Epithelial cell of proximal tubule (primary cell): Measurements from ENCODE around the gene IP6K1. TPM values are rescaled to one million over a fixed set of nuclear protein-coding genes. Genes with fewer than 3 reads are reported as not detected.
A peak's percentile ranks its signal among the peaks of the same experiment; 100 is the strongest.
"Not testable (repeated sequence)": the region's sequence is repeated elsewhere in the genome, so short reads cannot be mapped to it uniquely, and the experiment has no call there.

Experiments used
- DNase-seq: peaks from one replicate; pipeline ENCODE4 v3.0.0-alpha.2; 2011; ENCODE audit warnings: low read depth
- H3K4me3 ChIP-seq: 2 replicates; pipeline ENCODE4 v1.5.1; 2011; ENCODE audit warnings: low read depth, mild to moderate bottlenecking, low read length
- CTCF ChIP-seq: conservative IDR thresholded peaks from 2 replicates; pipeline ENCODE4 v1.5.1; 2012; ENCODE audit warnings: low read depth, mild to moderate bottlenecking, low read length
- total RNA-seq: library from RNA; depleted of rRNA; stranded (reverse); fragments of >200 nt; gene quantifications from 2 replicates; pipeline ENCODE4 v1.2.3, GENCODE V29; 2015

IP6K1 gene
- total RNA-seq, 1 donor from 2014 or later, result 27.5 TPM

GRCh38 chr3:49689046-49689907 is 97.1 kb downstream of the IP6K1 start, which contains the start of the genes MST1 and RNF123:
MST1 (minus strand) TSS chr3:49689474; CDS start chr3:49688691, 783 bp downstream.
RNF123 (plus strand) TSS chr3:49689557; CDS start chr3:49691166, 1,609 bp downstream.
- peak within 1 kb of the TSS; percentile 96 for H3K4me3 ChIP-seq
- TF ChIP-seq CTCF, result peak; percentile 38
- no peak for DNase-seq

GRCh38 chr3:49688338-49689045 is 97.8 kb downstream of the IP6K1 start:
- peak overlapping the region; percentile 96 for H3K4me3 ChIP-seq
- DNase-seq, result not testable (repeated sequence)

- DNase-seq, H3K4me3 ChIP-seq: not testable (repeated sequence)
Observed at GRCh38 chr3:49687424-49687795, 98.9 kb downstream of the IP6K1 start.

GRCh38 chr3:49686769-49687423 is 99.4 kb downstream of the IP6K1 start:
- peak overlapping the region; percentile 45 for H3K4me3 ChIP-seq
- DNase-seq, result not testable (repeated sequence)

- H3K4me3 ChIP-seq, result peak overlapping the region; percentile 45
- DNase-seq, result not testable (repeated sequence)
Observed at GRCh38 chr3:49686346-49686745, 100.0 kb downstream of the IP6K1 start.

GRCh38 chr3:49685846-49686245 is 100.5 kb downstream of the IP6K1 start:
- H3K4me3 ChIP-seq, DNase-seq: not testable (repeated sequence)

- DNase-seq, H3K4me3 ChIP-seq: not testable (repeated sequence)
Observed at GRCh38 chr3:49685103-49685502, 101.2 kb downstream of the IP6K1 start.

- DNase-seq, H3K4me3 ChIP-seq: not testable (repeated sequence)
Observed at GRCh38 chr3:49684453-49684852, 101.9 kb downstream of the IP6K1 start.

GRCh38 chr3:49683162-49683561 is 103.2 kb downstream of the IP6K1 start:
- TF ChIP-seq CTCF, result no peak
- no peak overlapping the region for H3K4me3 ChIP-seq
- no peak for DNase-seq

GRCh38 chr3:49681543-49681942 is 104.8 kb downstream of the IP6K1 start:
- no peak for TF ChIP-seq CTCF
- DNase-seq, result no peak

More at GRCh38 chr3:49681543-49681942, 104.8 kb downstream of the IP6K1 start:
- H3K4me3 ChIP-seq, result no peak overlapping the region
